Skin epidermis (tissue), 12 donors: ENCODE results near the gene PCDHGC5.

ENCODE experiments used
- H3K27ac ChIP-seq, 21 experiments: fragments of 200-600 bp; sonication (generic) in 11 of 21; one replicate each; pipeline ENCODE4 v1.5.0; 2020; ENCODE audit warnings: mild to moderate bottlenecking in 3 of 21, inconsistent platforms in 2 of 21, moderate library complexity in 2 of 21
- H3K4me3 ChIP-seq, 7 experiments: fragments of 200-600 bp; sonication (generic) in 2 of 7; one replicate each; pipeline ENCODE4 v1.5.0; 2020; ENCODE audit warnings: inconsistent platforms in 2 of 7, mild to moderate bottlenecking in 2 of 7, moderate library complexity in 1 of 7

The PCDHGC5 gene

GRCh38 chr5:141524604-141525597 lies 36.0 kb downstream of the PCDHGC5 start:
- peak overlapping the region in 19 of 21 experiments; percentile 3 to 84 (median 63) for H3K27ac ChIP-seq
- no peak overlapping the region for H3K4me3 ChIP-seq

GRCh38 chr5:141525653-141526052 lies 36.8 kb downstream of the PCDHGC5 start:
- peak overlapping the region in 18 of 21 experiments; percentile 11 to 84 (median 66) for H3K27ac ChIP-seq

GRCh38 chr5:141527426-141527825 lies 38.5 kb downstream of the PCDHGC5 start:
- Histone ChIP-seq H3K4me3 (no peak overlapping the region), H3K27ac (peak overlapping the region in 4 of 21 experiments; percentile 73 to 81 (median 78))

More at GRCh38 chr5:141525653-141526052, 36.8 kb downstream of the PCDHGC5 start:
- H3K4me3 ChIP-seq, result no peak overlapping the region

GRCh38 chr5:141528291-141528984 lies 39.6 kb downstream of the PCDHGC5 start:
- Histone ChIP-seq H3K27ac (peak overlapping the region in 15 of 21 experiments; percentile 15 to 81 (median 53)), H3K4me3 (no peak overlapping the region)

- Histone ChIP-seq H3K4me3 (no peak overlapping the region), H3K27ac (peak overlapping the region in 15 of 21 experiments; percentile 15 to 81 (median 53))
These were observed 40.1 kb downstream of the PCDHGC5 start for GRCh38 chr5:141529002-141529401.

GRCh38 chr5:141529873-141530272 lies 41.0 kb downstream of the PCDHGC5 start:
- Histone ChIP-seq H3K27ac (peak overlapping the region in 9 of 21 experiments; percentile 25 to 81 (median 73)), H3K4me3 (no peak overlapping the region)

GRCh38 chr5:141532726-141533125 lies 43.8 kb downstream of the PCDHGC5 start:
- H3K4me3 ChIP-seq, result no peak overlapping the region

GRCh38 chr5:141533897-141534296 lies 45.0 kb downstream of the PCDHGC5 start:
- no peak overlapping the region for H3K27ac ChIP-seq

More at GRCh38 chr5:141532726-141533125, 43.8 kb downstream of the PCDHGC5 start:
- no peak overlapping the region for H3K27ac ChIP-seq

GRCh38 chr5:141534492-141535213 lies 45.8 kb downstream of the PCDHGC5 start:
- Histone ChIP-seq H3K27ac (no peak overlapping the region), H3K4me3 (no peak overlapping the region)

More at GRCh38 chr5:141533897-141534296, 45.0 kb downstream of the PCDHGC5 start:
- no peak overlapping the region for H3K4me3 ChIP-seq
